Superior temporal gyrus (tissue), 1 donor: ENCODE measurements around the gene S1PR5.

Source experiments
- DNase-seq: peaks from one replicate; pipeline ENCODE4 v3.0.0-alpha.2; 2016; ENCODE audit errors: extremely low spot score

Gene S1PR5

DNA sequence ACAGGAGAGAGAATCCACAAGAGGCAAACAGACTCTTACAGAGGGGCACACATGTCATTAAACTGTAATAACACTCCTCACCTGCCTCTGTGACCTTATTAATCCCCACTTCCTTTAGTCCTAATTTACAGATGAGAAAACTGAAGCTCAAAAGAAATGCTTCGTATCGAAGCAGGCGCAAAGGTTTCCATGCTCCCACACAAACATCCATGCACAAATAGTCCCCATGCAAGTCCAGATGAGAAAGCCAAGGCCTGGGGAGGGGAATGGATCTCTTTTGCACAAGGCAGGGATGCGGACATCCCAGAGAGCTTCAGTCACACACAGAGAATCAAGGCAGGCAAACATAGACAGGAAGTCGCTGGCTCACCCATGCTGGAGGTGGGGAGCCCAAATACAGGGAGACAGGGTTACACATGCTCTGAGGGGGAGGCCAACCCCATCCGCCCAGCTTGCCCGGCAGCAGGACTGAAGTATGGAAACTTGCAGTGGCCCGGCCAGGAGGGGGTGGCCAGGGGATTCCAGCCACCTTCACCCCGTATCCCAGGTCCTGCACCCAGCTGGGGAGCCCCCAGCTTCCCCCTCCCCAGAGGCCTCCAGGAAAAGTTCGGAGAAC is 468 bp downstream of the S1PR5 start:
- peak; percentile 47 for DNase-seq

DNA sequence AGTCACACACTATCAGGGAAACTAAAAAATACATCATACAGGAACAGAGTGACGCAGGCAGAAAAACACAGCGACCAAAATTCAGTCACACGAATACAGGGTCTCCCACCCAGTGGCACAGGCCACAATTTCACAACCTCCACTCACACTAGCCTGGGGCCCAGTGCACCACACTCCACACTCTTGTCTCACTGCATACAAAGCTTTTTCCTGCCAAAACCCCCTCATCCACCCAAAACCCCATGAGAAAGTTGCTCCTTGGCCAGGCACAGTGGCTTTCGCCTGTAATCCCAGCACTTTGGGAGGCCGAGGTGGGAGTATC is 1.2 kb downstream of the S1PR5 start:
- no peak for DNase-seq

DNA sequence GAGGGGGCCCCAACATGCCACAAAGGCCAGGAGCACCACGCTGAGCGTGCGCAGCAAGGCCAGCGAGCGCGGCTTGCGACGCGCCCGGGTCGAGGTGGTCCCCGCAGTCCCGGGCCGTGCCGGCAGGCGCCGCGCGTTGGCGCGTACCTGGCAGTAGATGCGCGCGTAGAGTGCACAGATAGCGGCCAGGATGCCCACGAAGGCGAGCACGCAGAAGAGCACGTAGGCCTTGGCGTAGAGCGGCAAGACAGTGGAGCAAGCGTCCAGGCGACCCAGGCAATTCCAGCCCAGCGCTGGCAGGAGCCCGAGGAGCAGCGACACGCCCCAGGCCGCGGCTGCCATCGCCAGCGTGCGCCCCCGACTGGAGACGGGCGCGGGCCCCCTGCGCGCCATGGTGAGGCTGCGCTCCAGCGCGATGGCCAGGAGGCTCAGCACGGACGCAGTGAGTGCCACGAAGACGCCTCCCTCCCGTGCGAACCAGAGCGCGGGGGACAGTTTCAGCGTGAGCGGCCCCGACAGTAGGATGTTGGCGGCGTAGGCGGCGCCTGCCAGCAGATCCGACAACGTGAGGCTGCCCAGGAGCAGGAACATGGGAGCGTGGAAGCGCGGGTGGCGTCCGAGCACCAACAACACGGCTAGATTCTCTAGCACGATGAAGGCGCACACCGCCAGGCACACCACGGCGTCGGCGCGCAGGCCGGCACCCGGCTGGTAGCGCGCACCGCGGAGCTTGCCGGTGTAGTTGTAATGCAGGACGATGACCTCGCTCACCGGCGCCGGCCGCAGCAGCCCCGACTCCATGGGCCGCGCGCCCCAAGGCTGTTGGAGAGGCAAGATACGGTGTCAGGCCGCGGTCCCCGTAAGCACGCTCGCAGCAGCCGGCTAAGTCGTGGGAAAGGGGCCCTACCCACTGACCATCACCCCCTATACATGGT is 2.8 kb downstream of the S1PR5 start:
- no peak for DNase-seq

DNA sequence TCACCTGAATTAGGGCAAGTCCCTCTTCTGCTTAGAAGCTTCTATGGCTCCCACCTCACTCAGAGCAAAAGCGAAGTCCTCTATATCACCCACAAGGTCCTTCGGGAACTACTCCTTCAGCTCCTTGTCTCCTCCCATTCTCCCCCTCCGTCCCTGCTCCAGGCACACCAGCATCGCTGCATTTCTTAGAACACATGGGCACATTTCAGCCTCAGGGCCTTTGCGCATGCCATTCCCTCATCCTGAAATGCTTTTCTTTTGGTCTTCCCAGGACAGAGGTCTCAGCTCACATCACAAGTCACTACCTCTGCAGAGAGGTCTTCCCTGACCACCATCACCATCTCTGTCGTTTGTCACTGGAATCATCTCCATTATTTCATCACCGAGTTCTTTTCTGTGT is 4.0 kb downstream of the S1PR5 start:
- no peak for DNase-seq

DNA sequence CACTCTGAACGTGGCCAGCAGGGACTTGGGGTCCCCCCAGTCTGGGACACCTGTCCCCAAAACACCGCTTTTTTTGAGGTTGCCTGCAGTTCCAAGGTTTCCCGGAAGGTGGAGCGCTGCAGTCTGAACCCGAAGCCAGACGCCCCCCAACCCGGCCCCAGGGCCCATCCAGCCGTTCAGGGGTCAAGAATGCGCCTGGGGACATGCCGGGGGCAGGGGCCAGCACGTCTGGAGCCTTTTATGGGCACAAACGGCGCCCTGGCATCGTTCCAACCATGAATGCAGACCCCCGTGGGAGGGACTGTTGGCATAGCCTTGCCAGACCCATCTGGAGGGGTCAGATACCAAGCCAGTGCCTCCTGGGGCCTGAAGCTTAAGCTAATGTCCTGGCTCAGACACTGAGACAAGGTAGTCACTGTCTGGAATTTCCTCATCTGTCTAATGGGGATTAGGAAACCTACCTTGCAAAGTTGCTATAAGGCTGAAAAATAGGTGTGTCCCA is 6.9 kb downstream of the S1PR5 start:
- no peak for DNase-seq

DNA sequence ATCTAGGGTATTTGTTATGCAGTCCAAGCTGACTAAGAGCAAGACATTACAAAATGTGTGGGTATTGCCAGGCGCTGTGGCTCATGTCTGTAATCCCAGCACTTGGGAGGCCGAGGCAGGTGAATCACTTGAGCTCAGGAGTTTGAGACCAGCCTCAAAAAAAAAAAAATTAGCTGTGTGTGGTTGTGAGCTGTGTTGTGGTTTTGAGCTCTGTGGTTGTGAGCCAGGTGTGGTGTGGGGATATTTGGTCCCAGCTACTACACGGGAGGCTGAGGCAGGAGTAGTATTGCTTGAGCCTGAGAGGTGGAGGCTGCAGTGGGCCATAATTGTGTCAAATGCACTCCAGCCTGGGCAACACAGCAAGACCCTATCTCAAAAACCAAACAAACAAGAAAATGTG is 8.5 kb downstream of the S1PR5 start:
- no peak for DNase-seq

DNA sequence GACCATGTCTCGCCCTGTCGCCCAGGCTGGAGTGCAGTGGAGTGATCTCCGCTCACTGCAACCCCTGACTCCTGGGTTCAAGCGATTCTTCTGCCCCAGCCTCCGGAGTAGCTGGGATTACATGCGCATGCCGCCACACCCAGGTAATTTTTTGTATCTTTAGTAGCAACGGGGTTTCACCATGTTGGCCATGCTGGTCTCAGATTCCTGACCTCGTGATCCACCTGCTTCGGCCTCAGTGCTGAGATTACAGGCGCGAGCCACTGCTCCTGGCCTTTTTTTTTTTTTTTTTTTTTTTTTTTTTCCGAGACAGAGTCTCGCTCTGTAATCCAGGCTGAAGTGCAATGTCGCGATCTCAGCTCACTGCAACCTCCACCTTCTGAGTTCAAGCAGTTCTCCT is 9.2 kb downstream of the S1PR5 start:
- no peak for DNase-seq

DNA sequence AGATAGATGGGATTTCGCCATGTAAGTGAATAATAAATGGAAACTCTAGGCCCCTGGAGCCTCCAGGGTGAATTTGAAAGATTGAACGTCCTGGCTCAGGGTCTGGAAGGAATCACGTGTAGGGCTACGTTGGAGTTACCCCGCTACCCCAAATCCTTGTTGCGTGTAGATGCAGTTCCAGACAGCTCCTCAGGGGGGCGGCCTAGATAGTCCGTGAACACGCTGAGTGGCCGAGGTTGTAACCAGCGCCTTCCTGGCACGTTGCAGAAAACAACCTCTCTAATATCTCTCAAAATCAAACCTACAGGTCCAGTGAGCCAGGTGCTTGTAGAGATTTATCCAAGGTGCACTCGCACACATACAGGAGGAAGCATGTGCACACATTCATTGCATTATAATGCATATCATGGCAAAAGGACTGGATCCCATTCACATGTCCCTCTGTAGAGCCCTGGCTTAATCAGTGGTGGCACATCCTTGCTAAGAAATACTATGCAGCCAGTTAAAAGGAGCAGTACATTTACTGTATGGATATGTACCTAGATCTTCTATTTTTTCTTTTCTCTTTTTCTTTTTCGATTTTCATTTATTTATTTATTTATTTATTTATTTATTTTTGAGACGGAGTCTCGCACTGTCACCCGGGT is 11.5 kb downstream of the S1PR5 start:
- peak; percentile 75 for DNase-seq

DNA sequence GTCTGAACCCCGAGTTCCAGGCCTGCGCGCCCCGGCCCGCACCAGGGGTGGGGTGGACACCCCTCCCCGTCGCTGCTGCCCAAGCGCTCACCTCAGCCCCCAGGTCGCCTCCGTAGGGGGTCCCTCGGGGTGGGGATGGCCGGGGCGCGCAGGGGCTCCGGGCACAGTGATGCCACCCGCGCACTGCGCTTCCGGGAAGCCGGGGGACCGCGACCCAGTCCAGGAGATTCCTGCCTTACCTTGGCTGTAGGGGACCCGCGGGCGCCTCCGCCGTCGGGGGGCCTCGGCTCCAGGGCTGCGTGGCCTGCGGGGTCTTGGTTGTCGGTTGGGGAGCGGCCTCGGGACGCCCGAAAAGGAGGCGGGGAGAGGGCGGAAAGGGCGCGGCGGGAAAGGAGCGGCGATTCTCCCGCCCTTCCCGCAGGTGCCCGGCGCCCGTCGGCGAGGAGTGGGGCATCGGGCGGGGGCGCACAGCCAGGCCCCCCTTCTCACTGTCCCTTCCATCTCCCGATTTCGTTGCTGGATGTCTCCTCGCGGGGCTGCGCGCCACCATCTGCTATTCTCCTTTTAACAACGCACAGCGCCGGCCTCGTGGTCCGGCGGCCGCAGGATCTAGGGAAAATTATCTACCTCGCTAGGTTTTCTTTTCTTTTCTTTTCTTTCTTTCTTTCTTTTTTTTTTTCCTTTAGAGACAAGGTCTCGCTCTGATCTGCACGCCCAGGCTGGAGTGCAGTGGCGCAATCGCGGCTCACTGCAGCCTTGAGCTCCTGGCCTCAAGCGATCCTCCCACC is 14.1 kb downstream of the S1PR5 start, which contains the start of gene KEAP1:
Gene KEAP1 (minus strand): TSS at position 355 of the 788 bp plus-strand sequence. CDS start 3,323 bp downstream, outside the sequence.
- DNase-seq, result peak; percentile 38

DNA sequence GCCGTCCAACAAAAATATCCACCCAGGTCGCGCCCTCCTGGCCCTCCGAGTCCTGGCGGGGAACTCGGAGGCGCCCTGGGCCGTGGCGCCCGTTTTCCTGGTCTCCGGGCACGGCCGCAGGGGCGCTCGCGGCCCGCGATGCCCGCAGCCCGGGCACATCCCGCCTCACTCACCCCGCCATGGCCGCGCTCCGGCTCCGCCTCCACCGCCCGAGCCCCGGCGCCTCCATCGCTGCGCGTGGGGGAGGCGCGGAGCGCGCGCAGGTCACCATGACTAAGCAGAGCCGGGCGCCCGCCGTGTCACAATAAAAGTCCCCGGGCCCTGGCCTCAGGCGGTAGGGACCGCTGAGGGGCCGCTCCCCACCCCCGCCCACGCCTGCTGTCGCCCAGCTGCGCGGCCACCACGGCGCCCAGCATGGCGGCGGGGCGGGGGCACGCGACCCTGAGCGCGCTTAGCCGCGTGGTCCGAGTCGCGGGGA is 14.7 kb downstream of the S1PR5 start:
- peak; percentile 88 for DNase-seq

DNA sequence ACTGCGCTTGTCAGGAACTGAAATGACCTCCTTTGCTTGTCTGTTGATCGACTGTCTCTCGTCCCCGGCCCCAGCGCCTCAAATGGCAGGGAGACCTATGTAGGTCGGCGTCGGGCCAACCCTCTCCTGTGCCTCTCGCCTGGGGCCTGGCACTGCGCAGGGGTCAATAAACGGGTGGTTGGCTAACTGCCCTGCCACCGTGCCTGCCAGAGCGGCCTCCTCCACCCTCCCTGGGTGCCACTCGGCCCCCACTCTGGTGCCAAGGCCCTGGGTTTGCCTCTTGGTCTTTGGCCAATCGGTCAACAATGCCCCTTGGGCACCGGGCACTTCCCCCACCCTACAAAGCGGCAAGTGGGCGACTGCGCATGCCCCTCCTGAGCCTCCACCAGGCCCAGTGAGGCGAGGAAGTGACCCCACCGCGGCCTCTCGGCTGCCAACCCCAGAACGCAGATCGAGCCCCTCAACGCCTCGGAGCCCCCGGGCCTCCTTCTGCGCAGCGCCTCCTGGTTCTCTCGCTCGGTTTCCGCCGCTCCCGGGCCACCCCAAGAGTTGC is 15.2 kb downstream of the S1PR5 start:
- peak; percentile 77 for DNase-seq

DNA sequence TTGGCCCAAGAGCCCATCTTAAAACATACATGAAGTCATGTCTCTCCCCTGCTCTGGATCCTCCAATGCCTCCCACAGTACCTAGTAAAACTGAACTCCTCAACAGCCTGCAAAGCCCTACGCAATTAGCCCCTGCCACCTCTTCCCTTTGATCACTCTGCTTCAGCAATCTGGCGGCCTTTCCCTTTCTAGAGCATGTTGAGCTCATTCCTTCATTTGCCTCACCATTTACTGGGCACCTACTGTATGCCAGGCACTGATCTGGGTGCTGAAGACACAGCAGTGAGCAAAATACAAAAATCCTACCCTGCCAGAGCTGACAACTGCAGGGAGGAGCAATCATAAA is 17.0 kb downstream of the S1PR5 start:
- DNase-seq, result no peak

DNA sequence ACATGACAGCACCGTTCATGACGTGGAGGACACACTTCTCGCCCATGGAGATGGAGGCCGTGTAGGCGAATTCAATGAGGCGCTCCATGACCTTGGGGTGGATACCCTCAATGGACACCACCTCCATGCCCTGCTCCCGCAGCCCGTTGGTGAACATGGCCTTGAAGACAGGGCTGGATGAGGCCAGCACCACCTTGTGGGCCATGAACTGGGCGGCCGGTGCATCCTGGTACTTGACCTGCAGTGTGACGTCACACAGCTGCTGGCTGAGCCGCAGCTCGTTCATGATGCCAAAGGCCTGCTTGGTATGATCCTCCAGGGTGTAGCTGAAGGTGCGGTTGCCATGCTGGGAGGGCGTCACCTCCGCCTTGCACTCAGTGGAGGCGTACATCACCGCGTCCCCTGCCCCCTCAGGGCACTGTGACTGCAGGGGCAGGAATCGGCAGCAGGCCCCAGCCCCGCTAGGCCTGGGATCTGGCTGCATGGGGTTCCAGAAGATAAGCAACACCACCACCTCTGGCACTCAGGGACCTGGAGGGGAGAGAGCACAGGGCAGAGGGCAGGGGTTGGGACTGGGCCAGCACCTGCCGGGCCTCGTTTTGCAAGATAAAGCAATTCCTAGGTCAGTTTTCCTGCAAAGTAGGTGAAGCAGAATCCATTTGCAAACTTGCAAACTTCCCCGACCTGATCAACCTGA is 17.5 kb downstream of the S1PR5 start:
- no peak for DNase-seq

DNA sequence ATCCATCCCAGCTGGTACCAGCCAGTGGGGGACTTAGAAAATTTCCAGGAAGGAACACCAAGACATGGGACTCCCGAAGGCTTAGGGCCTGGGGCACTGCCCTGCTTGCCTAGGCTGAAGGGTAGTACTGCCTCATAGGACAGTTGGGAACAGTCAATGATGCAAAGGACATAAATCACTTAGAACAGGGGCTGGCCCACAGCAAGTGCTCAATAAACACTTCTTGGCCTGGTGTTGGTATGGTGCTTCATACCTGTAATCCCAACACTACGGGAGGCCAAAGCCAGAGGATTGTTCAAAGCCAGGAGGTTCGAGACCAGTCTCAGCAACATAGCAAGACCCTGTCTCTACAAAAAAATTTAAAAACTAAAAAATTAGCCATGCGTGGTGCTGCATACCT is 19.9 kb downstream of the S1PR5 start:
- no peak for DNase-seq

DNA sequence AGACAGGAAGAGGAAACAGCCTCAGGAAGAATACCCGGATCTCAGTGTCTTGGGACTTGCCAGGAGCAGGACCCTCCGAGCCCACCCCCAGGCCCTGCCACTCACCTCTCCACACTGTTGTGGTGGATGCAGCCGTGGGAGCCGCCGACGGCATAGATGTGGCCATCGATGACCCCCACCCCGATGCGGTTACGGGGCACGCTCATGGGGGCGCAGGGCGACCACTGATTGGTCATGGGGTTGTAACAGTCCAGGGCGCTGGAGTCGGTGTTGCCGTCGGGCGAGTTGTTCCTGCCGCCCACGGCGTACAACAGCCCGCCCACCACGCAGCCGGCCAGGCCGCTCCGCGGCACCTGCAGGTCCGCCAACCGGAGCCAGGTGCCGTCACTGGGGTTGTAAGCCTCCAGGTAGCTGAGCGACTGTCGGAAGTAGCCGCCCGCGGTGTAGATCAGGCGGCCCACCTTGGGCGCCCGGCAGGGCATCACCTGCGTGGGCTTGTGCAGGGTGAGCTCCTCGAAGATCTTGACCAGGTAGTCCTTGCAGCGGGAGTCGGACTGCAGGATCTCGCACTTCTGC is 25.7 kb downstream of the S1PR5 start:
- no peak for DNase-seq

DNA sequence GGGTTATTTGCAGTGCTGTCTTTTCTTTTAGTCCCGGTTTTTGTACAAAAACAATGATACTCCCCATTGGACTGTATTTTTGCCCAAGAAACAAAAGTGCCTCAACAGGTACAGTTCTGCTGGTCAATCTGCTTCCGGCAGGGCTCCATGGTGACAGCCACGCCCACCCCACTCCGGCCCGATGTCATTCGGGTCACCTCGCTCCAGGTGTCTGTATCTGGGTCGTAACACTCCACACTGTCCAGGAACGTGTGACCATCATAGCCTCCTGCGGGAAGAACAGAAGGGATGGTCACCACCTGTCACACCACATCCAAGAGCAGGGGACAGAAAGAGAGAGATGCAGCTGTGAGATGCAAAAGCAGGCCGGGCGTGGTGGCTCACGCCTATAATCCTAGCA is 30.7 kb downstream of the S1PR5 start:
- no peak for DNase-seq

DNA sequence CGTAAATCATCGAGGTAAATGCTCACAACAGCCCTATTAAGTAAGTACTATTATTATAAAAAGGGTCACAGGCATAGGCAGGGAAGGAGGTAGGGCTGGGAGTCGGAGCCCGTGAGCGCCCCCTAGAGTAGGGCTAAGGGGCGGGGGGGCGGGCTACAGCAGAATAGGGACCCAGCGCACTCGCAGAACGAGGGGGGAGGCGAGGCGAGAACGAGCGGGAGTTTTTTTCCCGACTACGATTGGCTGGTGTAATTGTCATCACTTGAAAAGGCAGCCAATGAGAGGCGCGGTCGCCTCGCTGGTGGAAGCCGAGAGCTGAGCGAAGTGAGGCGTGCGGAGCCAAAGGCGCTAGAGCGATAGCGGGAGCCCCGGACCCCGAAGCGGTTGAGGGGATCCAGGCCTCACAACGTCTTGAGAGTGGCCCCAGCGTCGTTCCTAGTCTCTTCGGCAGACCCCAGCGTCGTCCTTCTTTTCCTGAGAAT is 38.3 kb downstream of the S1PR5 start:
- peak; percentile 99 for DNase-seq

DNA sequence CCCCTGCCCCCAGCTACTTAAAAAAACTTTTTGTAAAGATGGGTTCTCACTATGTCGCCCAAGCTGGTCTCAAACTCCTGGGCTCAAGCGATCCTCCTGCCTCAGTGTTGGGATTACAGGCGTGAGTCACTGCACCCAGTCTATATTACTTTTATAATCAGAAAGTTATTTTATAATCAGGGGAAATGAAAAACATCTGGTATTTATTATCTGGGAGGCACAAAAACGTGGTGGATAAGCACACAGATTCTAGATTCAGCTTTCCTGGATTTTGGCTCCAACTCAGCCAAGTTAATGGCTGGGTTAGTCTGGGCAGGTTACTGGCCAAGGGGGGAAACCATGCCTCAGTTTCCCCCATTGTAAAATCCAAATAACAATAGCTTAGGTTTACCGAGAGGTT is 38.8 kb downstream of the S1PR5 start:
- no peak for DNase-seq

DNA sequence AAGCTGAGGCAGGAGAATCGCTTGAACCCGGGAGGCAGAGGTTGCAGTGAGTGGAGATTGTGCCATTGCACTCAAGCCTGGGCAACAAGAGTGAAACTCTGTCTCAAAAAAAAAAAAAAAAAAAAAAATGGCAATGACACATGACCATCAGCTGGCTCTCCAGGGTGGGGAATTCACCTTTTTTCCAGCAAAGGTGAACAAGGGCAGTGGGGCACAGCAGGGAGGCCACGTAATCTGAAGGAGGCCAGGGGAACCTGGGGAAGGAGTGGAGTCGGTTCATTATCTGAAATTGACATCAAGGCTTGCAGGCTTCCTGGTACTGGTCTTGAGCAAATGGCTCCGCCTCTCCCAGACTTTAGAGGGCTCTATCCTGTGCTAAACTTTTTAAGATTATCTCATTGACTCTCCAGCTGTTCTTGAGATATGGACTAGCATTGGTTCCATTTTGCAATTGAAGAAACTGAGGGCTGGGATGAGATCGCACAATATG is 42.2 kb downstream of the S1PR5 start:
- no peak for DNase-seq

DNA sequence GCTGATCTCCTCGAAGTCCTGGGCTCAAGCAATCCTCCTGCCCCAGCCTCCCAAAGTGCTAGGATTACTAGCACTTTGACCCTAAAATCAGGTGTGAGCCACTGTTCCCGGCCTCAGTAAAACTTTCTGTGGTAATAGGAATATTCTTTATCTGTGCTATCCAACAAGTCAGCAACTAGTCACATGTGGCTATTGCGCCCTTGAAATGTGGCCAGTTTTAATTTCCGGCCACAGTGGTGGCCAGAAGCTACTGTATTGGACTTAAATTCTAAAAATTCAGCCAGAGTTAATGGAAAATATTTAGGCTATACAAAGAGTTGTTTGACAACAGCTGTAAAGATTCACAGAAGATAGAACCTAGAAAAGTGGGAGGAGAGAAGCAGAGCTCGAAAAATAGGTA is 44.1 kb downstream of the S1PR5 start:
- DNase-seq, result no peak
